Measurements from ENCODE around the gene PLA2G12B.

PLA2G12B gene

GRCh38 chr10:72890086-72890485 is 64.5 kb downstream of the PLA2G12B start:
- DNase-seq (ENCODE audit: low spot score) = no peak

GRCh38 chr10:72889391-72889831 is 65.2 kb downstream of the PLA2G12B start:
- DNase-seq (ENCODE audit: low spot score) = no peak

GRCh38 chr10:72888151-72888638 is 66.4 kb downstream of the PLA2G12B start:
- DNase-seq (ENCODE audit: low spot score) = no peak

GRCh38 chr10:72887043-72887442 is 67.6 kb downstream of the PLA2G12B start:
- DNase-seq (ENCODE audit: low spot score) = peak; percentile 87

- DNase-seq (ENCODE audit: low spot score) = peak; percentile 60
These were observed 68.0 kb downstream of the PLA2G12B start for GRCh38 chr10:72886621-72887020.

GRCh38 chr10:72885953-72886352 is 68.7 kb downstream of the PLA2G12B start:
- no peak for DNase-seq (ENCODE audit: low spot score)
